ENCODE results near the gene TECPR2.

TECPR2 gene

GRCh38 chr14:102479107-102479506 is 116.4 kb downstream of the TECPR2 start:
- no peak for DNase-seq

GRCh38 chr14:102479777-102480176 is 117.0 kb downstream of the TECPR2 start:
- no peak for DNase-seq

- DNase-seq = no peak
Measured at GRCh38 chr14:102481371-102481770, 118.6 kb downstream of the TECPR2 start.

- no peak for DNase-seq
Measured at GRCh38 chr14:102481791-102482238, 119.1 kb downstream of the TECPR2 start.

GRCh38 chr14:102484316-102484715 is 121.6 kb downstream of the TECPR2 start:
- no peak for DNase-seq

- DNase-seq = no peak
Measured at GRCh38 chr14:102485693-102486512, 123.2 kb downstream of the TECPR2 start.

- DNase-seq = no peak
Measured at GRCh38 chr14:102486513-102487203, 123.9 kb downstream of the TECPR2 start.

GRCh38 chr14:102487204-102487577 is 124.5 kb downstream of the TECPR2 start:
- DNase-seq = no peak

GRCh38 chr14:102490456-102490855 is 127.7 kb downstream of the TECPR2 start:
- DNase-seq = no peak

- DNase-seq = no peak
Measured at GRCh38 chr14:102491366-102491765, 128.6 kb downstream of the TECPR2 start.

GRCh38 chr14:102491786-102492530 is 129.2 kb downstream of the TECPR2 start:
- no peak for DNase-seq

- DNase-seq = no peak
Measured at GRCh38 chr14:102492531-102492910, 129.8 kb downstream of the TECPR2 start.

- no peak for DNase-seq
Measured at GRCh38 chr14:102493096-102493495, 130.4 kb downstream of the TECPR2 start.

GRCh38 chr14:102493585-102493984 is 130.8 kb downstream of the TECPR2 start:
- no peak for DNase-seq

- no peak for DNase-seq
Measured at GRCh38 chr14:102495491-102496330, 133.0 kb downstream of the TECPR2 start.

- DNase-seq = no peak
Measured at GRCh38 chr14:102496331-102496691, 133.6 kb downstream of the TECPR2 start.

- DNase-seq = no peak
Measured at GRCh38 chr14:102496958-102497744, 134.4 kb downstream of the TECPR2 start.

- no peak for DNase-seq
Measured at GRCh38 chr14:102497998-102498677, 135.4 kb downstream of the TECPR2 start.

GRCh38 chr14:102498678-102499265 is 136.0 kb downstream of the TECPR2 start:
- DNase-seq = no peak

GRCh38 chr14:102499401-102500157 is 136.8 kb downstream of the TECPR2 start:
- DNase-seq = no peak

Measured in KG1 (cell line).